ENCODE results near the gene VPS51.
"Not testable (repeated sequence)": the region's sequence is repeated elsewhere in the genome, so short reads cannot be mapped to it uniquely, and the experiment has no call there.

Gene VPS51

DNA sequence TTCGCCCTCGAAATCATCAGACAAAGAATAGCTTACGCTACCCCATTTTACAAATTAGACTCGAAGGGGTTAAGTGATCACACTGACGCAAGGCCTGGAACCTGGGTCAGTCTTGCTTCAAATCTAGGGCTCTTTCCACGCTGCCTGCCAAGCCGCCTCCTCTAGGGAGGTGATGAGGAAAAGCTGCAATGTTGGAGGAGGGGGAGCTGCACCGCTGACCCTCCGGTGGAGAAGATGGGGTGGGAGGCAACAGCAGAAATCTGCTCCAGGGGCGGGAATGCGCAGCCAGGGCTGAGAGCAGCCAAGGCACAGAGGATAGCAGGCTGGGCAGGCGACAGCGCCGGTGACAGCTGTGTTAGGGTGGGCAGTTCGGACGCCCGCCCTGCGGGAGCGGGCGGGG is 37.7 kb downstream of the VPS51 start:
- peak overlapping the region; percentile 81 to 92 for H3K4me3 ChIP-seq (ENCODE audit: low read length in 2 of 2)
- H3K9me3 ChIP-seq (ENCODE audit: control insufficient read depth in 2 of 2, low read length in 2 of 2), result no peaks in the 10 kb centered on the region
- H3K36me3 ChIP-seq (ENCODE audit: control insufficient read depth in 2 of 2, insufficient read depth in 2 of 2, low read length in 2 of 2), result peaks cover 38 to 42% of the 10 kb centered on the region in 2 donors
- H3K27me3 ChIP-seq (ENCODE audit: control insufficient read depth in 2 of 2, insufficient read depth in 2 of 2, low read length in 2 of 2), result no peaks in the 10 kb centered on the region
- H3K27ac ChIP-seq (ENCODE audit: low read depth in 2 of 2, low read length in 2 of 2), result peak overlapping the region; percentile 97 to 100
- peaks cover 30 to 38% of the 10 kb centered on the region in 2 donors for H3K4me1 ChIP-seq (ENCODE audit: control insufficient read depth in 2 of 2, insufficient read depth in 2 of 2, low read length in 2 of 2)
- peak overlapping the region; percentile 96 to 98 for H3K9ac ChIP-seq (ENCODE audit: low read depth in 1 of 2, low read length in 2 of 2)

GRCh38 chr11:65134240-65134951 is 38.4 kb downstream of the VPS51 start, which contains the start of gene SYVN1:
Gene SYVN1 (minus strand): TSS chr11:65134519. CDS start chr11:65133601, 918 bp downstream.
- peak within 1 kb of the TSS; percentile 96 to 98 for H3K9ac ChIP-seq (ENCODE audit: low read depth in 1 of 2, low read length in 2 of 2)
- peaks cover 31 to 35% of the 10 kb centered on the region in 2 donors for H3K36me3 ChIP-seq (ENCODE audit: control insufficient read depth in 2 of 2, insufficient read depth in 2 of 2, low read length in 2 of 2)
- peaks cover 30 to 38% of the 10 kb centered on the region in 2 donors for H3K4me1 ChIP-seq (ENCODE audit: control insufficient read depth in 2 of 2, insufficient read depth in 2 of 2, low read length in 2 of 2)
- peak within 1 kb of the TSS; percentile 81 to 92 for H3K4me3 ChIP-seq (ENCODE audit: low read length in 2 of 2)
- H3K27me3 ChIP-seq (ENCODE audit: control insufficient read depth in 2 of 2, insufficient read depth in 2 of 2, low read length in 2 of 2), result no peaks in the 10 kb centered on the region
- H3K27ac ChIP-seq (ENCODE audit: low read depth in 2 of 2, low read length in 2 of 2), result peak within 1 kb of the TSS; percentile 97 to 100
- H3K9me3 ChIP-seq (ENCODE audit: control insufficient read depth in 2 of 2, low read length in 2 of 2), result no peaks in the 10 kb centered on the region

- H3K27ac ChIP-seq (ENCODE audit: low read depth in 2 of 2, low read length in 2 of 2), result peak overlapping the region; percentile 97 to 100
- peak overlapping the region; percentile 81 to 92 for H3K4me3 ChIP-seq (ENCODE audit: low read length in 2 of 2)
- H3K4me1 ChIP-seq (ENCODE audit: control insufficient read depth in 2 of 2, insufficient read depth in 2 of 2, low read length in 2 of 2), result peaks cover 30 to 38% of the 10 kb centered on the region in 2 donors
- H3K36me3 ChIP-seq (ENCODE audit: control insufficient read depth in 2 of 2, insufficient read depth in 2 of 2, low read length in 2 of 2), result peaks cover 24 to 28% of the 10 kb centered on the region in 2 donors
- H3K9me3 ChIP-seq (ENCODE audit: control insufficient read depth in 2 of 2, low read length in 2 of 2), result no peaks in the 10 kb centered on the region
- H3K27me3 ChIP-seq (ENCODE audit: control insufficient read depth in 2 of 2, insufficient read depth in 2 of 2, low read length in 2 of 2), result no peaks in the 10 kb centered on the region
- peak overlapping the region; percentile 96 to 98 for H3K9ac ChIP-seq (ENCODE audit: low read depth in 1 of 2, low read length in 2 of 2)
These were observed 39.1 kb downstream of the VPS51 start for GRCh38 chr11:65134952-65135632.

DNA sequence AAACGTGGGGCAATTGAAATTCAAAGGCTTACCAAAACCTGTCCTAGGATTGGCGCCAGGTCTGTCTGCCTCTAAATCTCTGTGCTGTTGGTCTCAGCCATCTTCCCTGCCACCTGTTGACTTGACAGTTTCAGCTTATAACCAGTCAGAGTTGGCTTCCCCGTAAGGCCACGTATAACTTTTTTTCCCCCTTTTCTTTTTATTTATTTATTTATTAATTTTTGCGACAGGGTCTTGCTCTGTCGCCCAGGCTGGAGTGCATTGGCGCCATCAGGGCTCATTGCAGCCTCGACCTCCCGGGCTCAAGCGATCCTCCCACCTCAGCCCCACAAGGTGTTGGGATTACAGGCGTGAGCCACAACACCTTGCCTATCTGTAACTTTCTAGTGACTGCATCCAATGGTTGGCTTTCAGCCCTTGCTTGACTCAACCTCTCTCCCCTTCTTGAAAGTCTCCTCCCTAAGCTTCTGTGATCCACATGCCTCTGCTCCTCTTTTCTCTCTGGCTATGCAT is 39.7 kb downstream of the VPS51 start:
- H3K4me3 ChIP-seq (ENCODE audit: low read length in 2 of 2), result peak overlapping the region; percentile 81 to 92
- peaks cover 30 to 38% of the 10 kb centered on the region in 2 donors for H3K4me1 ChIP-seq (ENCODE audit: control insufficient read depth in 2 of 2, insufficient read depth in 2 of 2, low read length in 2 of 2)
- peak overlapping the region; percentile 97 to 100 for H3K27ac ChIP-seq (ENCODE audit: low read depth in 2 of 2, low read length in 2 of 2)

GRCh38 chr11:65136515-65137096 is 40.6 kb downstream of the VPS51 start:
- Histone ChIP-seq H3K9ac (ENCODE audit: low read depth in 1 of 2, low read length in 2 of 2) (peak overlapping the region in 1 of 2 donors; percentile 96), H3K27ac (ENCODE audit: low read depth in 2 of 2, low read length in 2 of 2) (peak overlapping the region; percentile 97 to 100)

More for the DNA sequence above, 39.7 kb downstream of the VPS51 start:
- Histone ChIP-seq H3K9me3 (ENCODE audit: control insufficient read depth in 2 of 2, low read length in 2 of 2) (no peaks in the 10 kb centered on the region), H3K36me3 (ENCODE audit: control insufficient read depth in 2 of 2, insufficient read depth in 2 of 2, low read length in 2 of 2) (peaks cover 20 to 23% of the 10 kb centered on the region in 2 donors), H3K9ac (ENCODE audit: low read depth in 1 of 2, low read length in 2 of 2) (peak overlapping the region; percentile 96 to 98), H3K27me3 (ENCODE audit: control insufficient read depth in 2 of 2, insufficient read depth in 2 of 2, low read length in 2 of 2) (no peaks in the 10 kb centered on the region)

DNA sequence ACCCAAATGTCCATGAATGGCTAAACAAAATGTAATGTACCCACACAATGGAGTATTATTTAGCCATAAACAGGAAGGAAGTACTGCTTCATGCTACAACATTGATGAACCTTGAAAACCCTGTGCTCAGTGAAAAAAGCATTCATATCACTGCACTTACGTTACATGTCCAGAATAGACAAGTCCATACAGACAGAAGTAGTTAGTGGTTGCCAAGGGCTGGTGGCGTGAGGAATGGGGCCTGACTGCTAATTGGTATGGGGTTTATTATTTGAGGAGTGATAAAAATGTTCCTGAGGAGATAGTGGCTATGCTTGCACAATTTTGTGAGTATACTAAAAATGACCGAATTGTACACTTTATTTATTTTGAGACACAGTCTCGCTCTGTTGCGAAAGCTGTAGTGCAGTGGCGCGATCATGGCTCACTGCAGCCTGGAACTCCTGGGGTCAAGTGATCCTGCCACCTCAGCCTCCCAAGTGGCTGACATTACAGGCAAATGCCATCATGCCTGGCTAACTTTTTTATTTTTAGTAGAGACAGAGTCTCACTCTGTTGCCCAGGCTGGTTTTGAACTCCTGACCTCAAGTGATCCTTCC is 46.0 kb downstream of the VPS51 start:
- H3K36me3 ChIP-seq (ENCODE audit: control insufficient read depth in 2 of 2, insufficient read depth in 2 of 2, low read length in 2 of 2), result no peaks in the 10 kb centered on the region
- H3K9me3 ChIP-seq (ENCODE audit: control insufficient read depth in 2 of 2, low read length in 2 of 2), result no peaks in the 10 kb centered on the region
- H3K27ac ChIP-seq (ENCODE audit: low read depth in 2 of 2, low read length in 2 of 2), result no peak overlapping the region
- H3K4me3 ChIP-seq (ENCODE audit: low read length in 2 of 2), result no peak overlapping the region
- H3K9ac ChIP-seq (ENCODE audit: low read depth in 1 of 2, low read length in 2 of 2), result no peak overlapping the region
- H3K27me3 ChIP-seq (ENCODE audit: control insufficient read depth in 2 of 2, insufficient read depth in 2 of 2, low read length in 2 of 2), result peaks cover 0 to 3% of the 10 kb centered on the region in 2 donors
- H3K4me1 ChIP-seq (ENCODE audit: control insufficient read depth in 2 of 2, insufficient read depth in 2 of 2, low read length in 2 of 2), result peaks cover 0 to 5% of the 10 kb centered on the region in 2 donors

More at GRCh38 chr11:65136515-65137096, 40.6 kb downstream of the VPS51 start:
- peaks cover 11 to 14% of the 10 kb centered on the region in 2 donors for H3K36me3 ChIP-seq (ENCODE audit: control insufficient read depth in 2 of 2, insufficient read depth in 2 of 2, low read length in 2 of 2)
- peaks cover 30 to 38% of the 10 kb centered on the region in 2 donors for H3K4me1 ChIP-seq (ENCODE audit: control insufficient read depth in 2 of 2, insufficient read depth in 2 of 2, low read length in 2 of 2)
- H3K4me3 ChIP-seq (ENCODE audit: low read length in 2 of 2), result peak overlapping the region in 1 of 2 donors; percentile 23
- H3K9me3 ChIP-seq (ENCODE audit: control insufficient read depth in 2 of 2, low read length in 2 of 2), result no peaks in the 10 kb centered on the region
- no peaks in the 10 kb centered on the region for H3K27me3 ChIP-seq (ENCODE audit: control insufficient read depth in 2 of 2, insufficient read depth in 2 of 2, low read length in 2 of 2)

GRCh38 chr11:65147352-65148075 is 51.5 kb downstream of the VPS51 start:
- Histone ChIP-seq H3K4me1 (ENCODE audit: control insufficient read depth in 2 of 2, insufficient read depth in 2 of 2, low read length in 2 of 2) (peaks cover 8 to 9% of the 10 kb centered on the region in 2 donors), H3K27me3 (ENCODE audit: control insufficient read depth in 2 of 2, insufficient read depth in 2 of 2, low read length in 2 of 2) (peaks cover 0 to 3% of the 10 kb centered on the region in 2 donors), H3K27ac (ENCODE audit: low read depth in 2 of 2, low read length in 2 of 2) (no peak overlapping the region), H3K36me3 (ENCODE audit: control insufficient read depth in 2 of 2, insufficient read depth in 2 of 2, low read length in 2 of 2) (no peaks in the 10 kb centered on the region), H3K9ac (ENCODE audit: low read depth in 1 of 2, low read length in 2 of 2) (no peak overlapping the region), H3K9me3 (ENCODE audit: control insufficient read depth in 2 of 2, low read length in 2 of 2) (no peaks in the 10 kb centered on the region), H3K4me3 (ENCODE audit: low read length in 2 of 2) (no peak overlapping the region)

- no peaks in the 10 kb centered on the region for H3K36me3 ChIP-seq (ENCODE audit: control insufficient read depth in 2 of 2, insufficient read depth in 2 of 2, low read length in 2 of 2)
- H3K27me3 ChIP-seq (ENCODE audit: control insufficient read depth in 2 of 2, insufficient read depth in 2 of 2, low read length in 2 of 2), result peaks cover 0 to 3% of the 10 kb centered on the region in 2 donors
- H3K4me3 ChIP-seq (ENCODE audit: low read length in 2 of 2), result no peak overlapping the region
- no peaks in the 10 kb centered on the region for H3K9me3 ChIP-seq (ENCODE audit: control insufficient read depth in 2 of 2, low read length in 2 of 2)
- no peak overlapping the region for H3K27ac ChIP-seq (ENCODE audit: low read depth in 2 of 2, low read length in 2 of 2)
- peaks cover 8 to 9% of the 10 kb centered on the region in 2 donors for H3K4me1 ChIP-seq (ENCODE audit: control insufficient read depth in 2 of 2, insufficient read depth in 2 of 2, low read length in 2 of 2)
- H3K9ac ChIP-seq (ENCODE audit: low read depth in 1 of 2, low read length in 2 of 2), result no peak overlapping the region
These were observed 52.6 kb downstream of the VPS51 start for GRCh38 chr11:65148657-65149056.

DNA sequence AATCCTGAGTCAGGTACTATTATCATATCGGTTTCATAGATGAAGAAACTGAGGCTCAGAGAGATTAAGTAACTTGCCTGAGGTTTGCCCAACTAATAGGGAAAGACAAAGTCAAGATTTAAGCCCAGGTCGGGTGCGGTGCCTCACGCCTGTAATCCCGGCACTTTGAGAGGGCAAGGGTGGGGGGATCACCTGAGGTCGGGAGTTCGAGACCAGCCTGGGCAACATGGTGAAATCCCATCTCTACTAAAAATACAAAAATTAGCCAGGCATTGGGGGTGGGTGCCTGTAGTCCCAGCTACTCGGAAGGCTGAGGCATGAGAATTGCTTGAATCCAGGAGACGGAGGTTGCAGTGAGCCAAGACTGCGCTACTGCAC is 54.1 kb downstream of the VPS51 start:
- not testable (repeated sequence) for H3K9me3 ChIP-seq (ENCODE audit: control insufficient read depth in 2 of 2, low read length in 2 of 2); H3K4me1 ChIP-seq (ENCODE audit: control insufficient read depth in 2 of 2, insufficient read depth in 2 of 2, low read length in 2 of 2); H3K4me3 ChIP-seq (ENCODE audit: low read length in 2 of 2); H3K27me3 ChIP-seq (ENCODE audit: control insufficient read depth in 2 of 2, insufficient read depth in 2 of 2, low read length in 2 of 2); H3K36me3 ChIP-seq (ENCODE audit: control insufficient read depth in 2 of 2, insufficient read depth in 2 of 2, low read length in 2 of 2)
- H3K9ac ChIP-seq (ENCODE audit: low read depth in 1 of 2, low read length in 2 of 2), result peak overlapping the region in 1 of 2 donors; percentile 53
- peak overlapping the region; percentile 69 to 70 for H3K27ac ChIP-seq (ENCODE audit: low read depth in 2 of 2, low read length in 2 of 2)
